GM12878 (cell line): Measurements from ENCODE around the gene SNX30. TPM values are rescaled to one million over a fixed set of nuclear protein-coding genes. Genes with fewer than 3 reads are reported as not detected.

Experiments
- ATAC-seq: fragments of 200-7000 bp; cut with Tn5 transposase; 3 replicates; pipeline ENCODE4 v1.9.1; 2020; ENCODE audit warnings: mild to moderate bottlenecking, moderate library complexity
- BruUV-seq: library from RNA; stranded (reverse); fragments of 400-500 nt; replicated peaks from 2 replicates; lab custom pipeline; 2021; lab: Mats Ljungman, UMichigan
- CTCF ChIA-PET: fragments of 300-600 bp; sonication (Branson Sonifier 250); formaldehyde crosslinking; extraction: SDS; loops from one replicate; lab custom pipeline; 2021; ENCODE audit warnings: inconsistent platforms; lab: Yijun Ruan, JAX
- POLR2A ChIA-PET: fragments of 350-600 bp; formaldehyde crosslinking; extraction: SDS; loops from one replicate; lab custom pipeline; 2021; ENCODE audit warnings: inconsistent platforms; lab: Charles Lee
- RAD21 ChIA-PET: fragments of 300-600 bp; sonication (Branson Sonifier 250); formaldehyde crosslinking; loops from one replicate; lab custom pipeline; 2023; ENCODE audit warnings: antibody characterized with exemption; ENCODE audit not compliant: unreplicated experiment; lab: Charles Lee
- SMC1A ChIA-PET: fragments of 300-600 bp; sonication (Branson Sonifier 250); formaldehyde crosslinking; loops from one replicate; lab custom pipeline; 2023; ENCODE audit not compliant: unreplicated experiment, uncharacterized antibody; lab: Charles Lee
- DNase-seq: peaks from one replicate; pipeline ENCODE4 v3.0.0-alpha.2; 2011; ENCODE audit warnings: low read depth, low spot score
- FAIRE-seq: peaks from 3 replicates; lab custom pipeline; 2011; peaks lifted over from hg19 to GRCh38; lab: Jason Lieb, UNC
- H2AFZ ChIP-seq: 2 replicates; pipeline ENCODE4 v1.6.0; 2011; ENCODE audit warnings: low read depth, low read length, control low read depth; ENCODE audit not compliant: control insufficient read depth
- H3K27ac ChIP-seq: 2 replicates; pipeline ENCODE4 v1.5.1; 2011; ENCODE audit warnings: control low read depth; ENCODE audit not compliant: control insufficient read depth, insufficient read depth
- H3K27me3 ChIP-seq, 2 experiments: replicated peaks in 1 of 2; 2 replicates each; pipeline versions ENCODE4 v1.6.0 to v1.6.1; 2011; ENCODE audit warnings: low read length in 1 of 2; ENCODE audit not compliant: control insufficient read depth in 2 of 2, insufficient read depth in 2 of 2
- H3K36me3 ChIP-seq, 2 experiments: 2 replicates each; pipeline ENCODE4 v1.5.1; 2011; ENCODE audit warnings: low read length in 1 of 2; ENCODE audit not compliant: control insufficient read depth in 2 of 2, insufficient read depth in 2 of 2
- H3K4me1 ChIP-seq: 2 replicates; pipeline ENCODE4 v1.6.1; 2011; ENCODE audit warnings: mild to moderate bottlenecking, low read length, moderate library complexity, mixed read lengths; ENCODE audit not compliant: control insufficient read depth, insufficient read depth
- H3K4me2 ChIP-seq: 2 replicates; pipeline ENCODE4 v1.6.0; 2011; ENCODE audit warnings: control low read depth; ENCODE audit not compliant: control insufficient read depth, insufficient read depth
- H3K4me3 ChIP-seq: fragments of 200-600 bp; sonication (generic); 2 replicates; pipeline ENCODE4 v1.5.1; 2016
- H3K79me2 ChIP-seq: 2 replicates; pipeline ENCODE4 v1.6.0; 2011; ENCODE audit warnings: low read length; ENCODE audit not compliant: control insufficient read depth, insufficient read depth
- H3K9ac ChIP-seq: 2 replicates; pipeline ENCODE4 v1.8.0; 2011; ENCODE audit warnings: low read length, control low read depth, mixed read lengths; ENCODE audit not compliant: control insufficient read depth, insufficient read depth
- H3K9me3 ChIP-seq: replicated peaks from 3 replicates; pipeline ENCODE4 v1.5.1; 2011; ENCODE audit warnings: mild to moderate bottlenecking, low read length; ENCODE audit not compliant: control insufficient read depth, insufficient read depth
- H4K20me1 ChIP-seq: 2 replicates; pipeline ENCODE4 v1.6.0; 2011; ENCODE audit not compliant: control insufficient read depth, insufficient read depth
- ASH2L ChIP-seq: fragments of 300-600, 200-600 bp; sonication (generic); IDR thresholded peaks from 2 replicates; pipeline ENCODE4 v1.6.1; 2017; ENCODE audit warnings: low read depth, mild to moderate bottlenecking, borderline replicate concordance
- CHD2 ChIP-seq: IDR thresholded peaks from 2 replicates; pipeline ENCODE4 v1.6.1; 2011; ENCODE audit warnings: low read depth, low read length, improper control_type of control experiment, borderline replicate concordance
- CHD4 ChIP-seq: fragments of 200-600 bp; sonication (generic); IDR thresholded peaks from 2 replicates; pipeline ENCODE4 v1.6.1; 2016; ENCODE audit warnings: mild to moderate bottlenecking
- ESRRA ChIP-seq: IDR thresholded peaks from 2 replicates; pipeline ENCODE4 v1.6.1; 2012; ENCODE audit warnings: mild to moderate bottlenecking, low read length, improper control_type of control experiment
- FOXM1 ChIP-seq: IDR thresholded peaks from 2 replicates; pipeline ENCODE4 v1.6.1; 2012; ENCODE audit warnings: low read depth, mild to moderate bottlenecking, inconsistent platforms, low read length, moderate library complexity
- GABPA ChIP-seq: IDR thresholded peaks from 2 replicates; pipeline ENCODE4 v1.6.1; 2014; ENCODE audit warnings: antibody characterized with exemption, low read depth, mild to moderate bottlenecking, inconsistent platforms
- HDAC2 ChIP-seq: fragments of 200-600 bp; sonication (generic); IDR thresholded peaks from 2 replicates; pipeline ENCODE4 v1.6.1; 2017
- IKZF2 ChIP-seq, 2 experiments: fragments of 450-650 bp; IDR thresholded peaks; 2 replicates each; pipeline ENCODE4 v1.6.1; 2017; ENCODE audit warnings: mild to moderate bottlenecking in 2 of 2, moderate library complexity in 2 of 2
- LARP7 ChIP-seq: fragments of 450-650 bp; IDR thresholded peaks from 2 replicates; pipeline ENCODE4 v1.6.1; 2017; ENCODE audit warnings: mild to moderate bottlenecking
- MTA3 ChIP-seq: IDR thresholded peaks from 2 replicates; pipeline ENCODE4 v1.6.1; 2012; ENCODE audit warnings: low read length, inconsistent platforms, borderline replicate concordance
- SKIL ChIP-seq: fragments of 450-650 bp; IDR thresholded peaks from 2 replicates; pipeline ENCODE4 v1.6.1; 2017; ENCODE audit warnings: mild to moderate bottlenecking, low read depth, inconsistent platforms; ENCODE audit not compliant: poor library complexity, severe bottlenecking
- SUZ12 ChIP-seq: fragments of 200-600 bp; sonication (generic); IDR thresholded peaks from one replicate; pipeline ENCODE4 v1.6.1; 2018; ENCODE audit warnings: antibody characterized with exemption, mild to moderate bottlenecking; ENCODE audit not compliant: unreplicated experiment
- TAF1 ChIP-seq: IDR thresholded peaks from 2 replicates; pipeline ENCODE4 v1.6.1; 2011; ENCODE audit warnings: mild to moderate bottlenecking, low read depth, low read length, borderline replicate concordance
- ZNF687 ChIP-seq: fragments of 450-650 bp; IDR thresholded peaks from 2 replicates; pipeline ENCODE4 v1.6.1; 2017; ENCODE audit warnings: mild to moderate bottlenecking, moderate library complexity
- ZSCAN29 ChIP-seq: fragments of 450-650 bp; IDR thresholded peaks from 2 replicates; pipeline ENCODE4 v1.6.1; 2017; ENCODE audit warnings: mild to moderate bottlenecking, moderate library complexity
- WGBS: methylation state at CpG from one replicate; pipeline ENCODE4 v1.1.6; 2016; ENCODE audit warnings: low lambda C conversion rate; ENCODE audit not compliant: insufficient replicate concordance, insufficient coverage; ENCODE audit errors: missing lambda C conversion rate; 5-methylcytosine and 5-hydroxymethylcytosine counted together
- in situ Hi-C: fragments of 300-500 bp; cut with MboI; formaldehyde crosslinking; loops from 9 replicates; pipeline ENCODE4 v1.14.3; 2018; ENCODE audit warnings: mixed read lengths
- intact Hi-C: fragments of 100-400 bp; cut with micrococcal nuclease; formaldehyde crosslinking; loops from one replicate; pipeline ENCODE4 v1.14.2; 2022; ENCODE audit not compliant: unreplicated experiment
- polyA plus RNA-seq, 11 experiments: library from polyadenylated mRNA; depleted of rRNA in 4 of 11; unstranded in 6 of 11; stranded (reverse) in 5 of 11; fragments of >200 nt; fragmentation: Nextera tagmentation in 4 of 11; fragmentation: Illumina TruSeq in 1 of 11; extraction: Ambion mirVana in 4 of 11; extraction: Trizol in 1 of 11; gene quantifications; 1 replicate in 1 of 11; 2 replicates in 10 of 11; pipeline versions ENCODE4 v1.2.1 to v1.2.3, GENCODE V29; 2011 to 2016; ENCODE audit warnings: inconsistent platforms in 2 of 11, missing spikeins in 2 of 11, low read depth in 1 of 11
- total RNA-seq, 4 experiments: library from RNA; depleted of rRNA in 3 of 4; stranded (reverse); fragments of >200 nt in 3 of 4; fragmentation: Illumina TruSeq in 1 of 4; extraction: Trizol in 1 of 4; gene quantifications; 2 replicates each; pipeline versions ENCODE4 v1.2.1 to v1.2.3, GENCODE V29; 2013 to 2021

Gene SNX30
- total and polyA plus RNA-seq, 10 of the 15 experiments (the other 5 are each of a cell fraction or from before 2014, with no cell fraction given), result 0.53 to 4.0 (median 1.5) TPM

GRCh38 chr9:112789891-112790774, 39.6 kb downstream of the SNX30 start:
- no peak overlapping the region for H3K4me3 ChIP-seq
- peaks cover 22% of the 10 kb centered on the region for H3K4me1 ChIP-seq
- H3K36me3 ChIP-seq, result no peaks in the 10 kb centered on the region
- in situ Hi-C loops, result no loop called here
- SMC1A ChIA-PET, result no interaction called here
- no peaks in the 10 kb centered on the region for H3K79me2 ChIP-seq
- H3K9ac ChIP-seq, result no peak overlapping the region
- no peaks in the 10 kb centered on the region for H4K20me1 ChIP-seq
- no peak overlapping the region for H3K4me2 ChIP-seq
- intact Hi-C loops, result loop anchor here (5.0 to 10.0 kb wide), 3 partner anchors 73 to 705 kb away; partner anchors contain the start of gene INIP
- no peak for ATAC-seq
- CTCF ChIA-PET, result interaction anchor here (1.3 to 2.1 kb wide), 3 partner anchors 30 to 347 kb away, joined by 4 to 5 read pairs (median 4); no protein-coding TSS in a partner anchor
- no peak overlapping the region for H2AFZ ChIP-seq
- POLR2A ChIA-PET, result no interaction called here
- no peak for FAIRE-seq
- RAD21 ChIA-PET, result no interaction called here
- DNase-seq, result no peak
- no TSS peak for BruUV-seq
- no peak overlapping the region for H3K27ac ChIP-seq
- H3K9me3 ChIP-seq, result no peaks in the 10 kb centered on the region
- peaks cover 0 to 1% of the 10 kb centered on the region in 2 experiments; a peak in 1 of 4 replicates for H3K27me3 ChIP-seq
- 92% methylated on average over 5 of the region's 5 CpGs for WGBS
- no peak for TF ChIP-seq CHD2
- TF ChIP-seq SKIL, result no peak
- no peak for TF ChIP-seq ESRRA
- no peak for TF ChIP-seq GABPA
- TF ChIP-seq SUZ12, result no peak
- no peak for TF ChIP-seq HDAC2
- no peak for TF ChIP-seq ZNF687
- TF ChIP-seq LARP7, result no peak
- TF ChIP-seq FOXM1, result no peak
- TF ChIP-seq CHD4, result no peak
- TF ChIP-seq MTA3, result no peak
- TF ChIP-seq TAF1, result no peak
- no peak for TF ChIP-seq IKZF2 (IDR thresholded peaks at IDR 0.05)
- TF ChIP-seq ZSCAN29, result no peak
- TF ChIP-seq ASH2L, result no peak
